Neural progenitor cell (in vitro differentiated cells): ENCODE measurements around the gene PKHD1.

Experiments used
- EZH2 ChIP-seq: fragments of 200-600 bp; sonication (generic); IDR thresholded peaks from 2 replicates; pipeline ENCODE4 v1.6.1; 2017; ENCODE audit warnings: antibody characterized with exemption, mild to moderate bottlenecking, moderate library complexity
- EZH2phosphoT487 ChIP-seq: fragments of 200-600 bp; sonication (generic); IDR thresholded peaks from 2 replicates; pipeline ENCODE4 v1.6.1; 2017; ENCODE audit warnings: antibody characterized with exemption
- TF ChIP-seq, protein P1 (sequence below): fragments of 200-600 bp; sonication (generic); IDR thresholded peaks from 2 replicates; pipeline ENCODE4 v1.5.1; 2017; ENCODE audit warnings: antibody characterized with exemption, mild to moderate bottlenecking

DNA sequence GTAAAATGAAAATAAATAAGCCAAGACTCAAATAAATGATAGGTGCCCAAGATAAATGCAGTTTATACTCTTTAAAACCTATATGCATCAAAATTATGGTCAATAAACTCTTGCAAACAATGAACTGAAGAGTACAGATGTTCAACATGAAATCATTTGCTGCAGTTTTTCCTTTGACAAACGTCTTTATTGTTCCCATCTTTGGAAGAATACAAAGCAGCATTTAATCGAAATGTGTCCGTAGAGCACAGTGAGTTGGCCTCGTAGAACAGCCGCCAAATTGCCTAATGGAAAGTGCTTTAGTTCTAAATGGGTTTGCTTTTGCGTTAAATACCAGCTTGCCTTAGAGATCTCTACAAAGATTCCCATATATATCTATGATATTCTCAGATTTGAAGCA is 447.4 kb downstream of the PKHD1 start:
- no peak for TF ChIP-seq EZH2
- TF ChIP-seq, protein P1, sequence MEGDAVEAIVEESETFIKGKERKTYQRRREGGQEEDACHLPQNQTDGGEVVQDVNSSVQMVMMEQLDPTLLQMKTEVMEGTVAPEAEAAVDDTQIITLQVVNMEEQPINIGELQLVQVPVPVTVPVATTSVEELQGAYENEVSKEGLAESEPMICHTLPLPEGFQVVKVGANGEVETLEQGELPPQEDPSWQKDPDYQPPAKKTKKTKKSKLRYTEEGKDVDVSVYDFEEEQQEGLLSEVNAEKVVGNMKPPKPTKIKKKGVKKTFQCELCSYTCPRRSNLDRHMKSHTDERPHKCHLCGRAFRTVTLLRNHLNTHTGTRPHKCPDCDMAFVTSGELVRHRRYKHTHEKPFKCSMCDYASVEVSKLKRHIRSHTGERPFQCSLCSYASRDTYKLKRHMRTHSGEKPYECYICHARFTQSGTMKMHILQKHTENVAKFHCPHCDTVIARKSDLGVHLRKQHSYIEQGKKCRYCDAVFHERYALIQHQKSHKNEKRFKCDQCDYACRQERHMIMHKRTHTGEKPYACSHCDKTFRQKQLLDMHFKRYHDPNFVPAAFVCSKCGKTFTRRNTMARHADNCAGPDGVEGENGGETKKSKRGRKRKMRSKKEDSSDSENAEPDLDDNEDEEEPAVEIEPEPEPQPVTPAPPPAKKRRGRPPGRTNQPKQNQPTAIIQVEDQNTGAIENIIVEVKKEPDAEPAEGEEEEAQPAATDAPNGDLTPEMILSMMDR: no peak
- TF ChIP-seq EZH2phosphoT487: no peak
